Testis (tissue), 2 donors: ENCODE measurements around the gene LTN1.

Experiments used
- POLR2A ChIP-seq: fragments of 450-650 bp; IDR thresholded peaks from one replicate; pipeline ENCODE4 v1.6.1; 2017; ENCODE audit warnings: antibody characterized with exemption, mild to moderate bottlenecking, moderate library complexity
- TF ChIP-seq, protein P1 (sequence below), 3 experiments: fragments of 450-650 bp in 2 of 3; fragments of 200-600 bp in 1 of 3; sonication (generic) in 1 of 3; IDR thresholded peaks; one replicate each; pipeline ENCODE4 v1.5.1; 2016 to 2019; ENCODE audit warnings: antibody characterized with exemption in 3 of 3, mild to moderate bottlenecking in 2 of 3, moderate library complexity in 1 of 3

DNA sequence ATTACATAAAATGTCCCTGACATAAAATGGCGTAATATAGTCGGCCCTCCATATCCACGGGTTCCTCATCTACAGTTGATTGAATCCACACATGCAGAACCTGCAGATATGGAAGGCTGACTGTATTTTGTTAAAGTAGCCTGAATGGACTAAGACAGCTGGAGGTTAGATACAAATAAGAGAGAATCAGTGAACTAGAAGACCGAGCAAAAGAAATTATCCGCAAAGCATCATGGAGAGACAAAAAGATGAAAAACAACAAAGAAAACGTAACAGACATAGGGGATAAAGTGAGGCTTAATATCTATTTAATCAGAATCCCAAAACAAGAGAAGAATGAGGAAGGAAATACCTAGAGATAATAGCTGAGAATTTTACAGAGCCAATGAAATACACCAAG lies 20.3 kb downstream of the LTN1 start:
- TF ChIP-seq, protein P1, sequence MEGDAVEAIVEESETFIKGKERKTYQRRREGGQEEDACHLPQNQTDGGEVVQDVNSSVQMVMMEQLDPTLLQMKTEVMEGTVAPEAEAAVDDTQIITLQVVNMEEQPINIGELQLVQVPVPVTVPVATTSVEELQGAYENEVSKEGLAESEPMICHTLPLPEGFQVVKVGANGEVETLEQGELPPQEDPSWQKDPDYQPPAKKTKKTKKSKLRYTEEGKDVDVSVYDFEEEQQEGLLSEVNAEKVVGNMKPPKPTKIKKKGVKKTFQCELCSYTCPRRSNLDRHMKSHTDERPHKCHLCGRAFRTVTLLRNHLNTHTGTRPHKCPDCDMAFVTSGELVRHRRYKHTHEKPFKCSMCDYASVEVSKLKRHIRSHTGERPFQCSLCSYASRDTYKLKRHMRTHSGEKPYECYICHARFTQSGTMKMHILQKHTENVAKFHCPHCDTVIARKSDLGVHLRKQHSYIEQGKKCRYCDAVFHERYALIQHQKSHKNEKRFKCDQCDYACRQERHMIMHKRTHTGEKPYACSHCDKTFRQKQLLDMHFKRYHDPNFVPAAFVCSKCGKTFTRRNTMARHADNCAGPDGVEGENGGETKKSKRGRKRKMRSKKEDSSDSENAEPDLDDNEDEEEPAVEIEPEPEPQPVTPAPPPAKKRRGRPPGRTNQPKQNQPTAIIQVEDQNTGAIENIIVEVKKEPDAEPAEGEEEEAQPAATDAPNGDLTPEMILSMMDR (IDR thresholded peaks at IDR 0.05): no peak
- TF ChIP-seq POLR2A: no peak
